Measurements from ENCODE around the gene SIGLEC5. TPM values are rescaled to one million over a fixed set of nuclear protein-coding genes. Genes with fewer than 3 reads are reported as not detected.

The SIGLEC5 gene
- total and polyA plus RNA-seq, 4 donors: 0.42 to 0.70 TPM; not detected in 2

- no peaks in the 10 kb centered on the region for H3K4me1 ChIP-seq (ENCODE audit: control insufficient read depth in 4 of 4, insufficient read depth in 4 of 4, low read length in 3 of 4)
- no peak overlapping the region for H3K27ac ChIP-seq (ENCODE audit: low read depth in 1 of 2, low read length in 2 of 2)
- TF ChIP-seq RXRA (IDR thresholded peaks at IDR 0.05) (no peak), ZBTB33 (IDR thresholded peaks at IDR 0.05) (no peak), HNF4A (conservative IDR thresholded peaks at IDR 0.05) (no peak)
- H3K27me3 ChIP-seq (ENCODE audit: control insufficient read depth in 4 of 4, insufficient read depth in 4 of 4, low read length in 3 of 4): peaks cover 0 to 7% (median 0%) of the 10 kb centered on the region in 4 donors
- H3K9ac ChIP-seq (ENCODE audit: low read depth in 1 of 2, low read length in 2 of 2): no peak overlapping the region
- 80% methylated on average over 1 of the region's 1 CpG for WGBS
- no peaks in the 10 kb centered on the region for H3K36me3 ChIP-seq (ENCODE audit: control insufficient read depth in 4 of 4, insufficient read depth in 3 of 4, low read depth in 1 of 4, low read length in 3 of 4)
- H3K9me3 ChIP-seq (ENCODE audit: control insufficient read depth in 4 of 4, low read length in 3 of 4): peaks cover 0 to 12% (median 0%) of the 10 kb centered on the region in 4 donors
- no peak overlapping the region for H3K4me3 ChIP-seq (ENCODE audit: low read depth in 1 of 3, low read length in 3 of 3)
- DNase-seq (ENCODE audit: low spot score): no peak
Measured at GRCh38 chr19:51610576-51610975, 19.6 kb downstream of the SIGLEC5 start.

GRCh38 chr19:51607920-51608562 is 22.2 kb downstream of the SIGLEC5 start:
- no peaks in the 10 kb centered on the region for H3K36me3 ChIP-seq (ENCODE audit: control insufficient read depth in 4 of 4, insufficient read depth in 3 of 4, low read depth in 1 of 4, low read length in 3 of 4)
- TF ChIP-seq ATF3 (IDR thresholded peaks at IDR 0.05) (no peak), JUND (IDR thresholded peaks at IDR 0.05) (no peak), MAX (IDR thresholded peaks at IDR 0.05) (no peak), HNF4G (IDR thresholded peaks at IDR 0.05) (no peak), RAD21 (IDR thresholded peaks at IDR 0.05) (peak; percentile 45 to 65), TAF1 (conservative IDR thresholded peaks at IDR 0.05) (no peak), GABPA (IDR thresholded peaks at IDR 0.05 in 1 of 2, conservative IDR thresholded peaks at IDR 0.05 in 1 of 2) (no peak), FOXA2 (IDR thresholded peaks at IDR 0.05) (no peak), SP1 (IDR thresholded peaks at IDR 0.05) (no peak), RXRA (IDR thresholded peaks at IDR 0.05) (no peak), REST (IDR thresholded peaks at IDR 0.05) (peak; percentile 99), HNF4A (conservative IDR thresholded peaks at IDR 0.05) (no peak), EGR1 (IDR thresholded peaks at IDR 0.05; ENCODE audit: low read depth in 2 of 2) (no peak), NR2F2 (IDR thresholded peaks at IDR 0.05) (no peak), CTCF (IDR thresholded peaks at IDR 0.05; ENCODE audit: low read depth, low read length, missing input control) (peak; percentile 36)
- no peak overlapping the region for H3K9ac ChIP-seq (ENCODE audit: low read depth in 1 of 2, low read length in 2 of 2)
- peak; percentile 80 for DNase-seq (ENCODE audit: low spot score)
- no peaks in the 10 kb centered on the region for H3K4me1 ChIP-seq (ENCODE audit: control insufficient read depth in 4 of 4, insufficient read depth in 4 of 4, low read length in 3 of 4)
- WGBS: 28% methylated on average over 13 of the region's 13 CpGs
- H3K27me3 ChIP-seq (ENCODE audit: control insufficient read depth in 4 of 4, insufficient read depth in 4 of 4, low read length in 3 of 4): peaks cover 0 to 4% (median 0%) of the 10 kb centered on the region in 4 donors
- peaks cover 0 to 12% (median 0%) of the 10 kb centered on the region in 4 donors for H3K9me3 ChIP-seq (ENCODE audit: control insufficient read depth in 4 of 4, low read length in 3 of 4)
- H3K27ac ChIP-seq (ENCODE audit: low read depth in 1 of 2, low read length in 2 of 2): no peak overlapping the region
- no peak overlapping the region for H3K4me3 ChIP-seq (ENCODE audit: low read depth in 1 of 3, low read length in 3 of 3)
